Measurements from ENCODE around the gene CASP12.

CASP12 gene

DNA sequence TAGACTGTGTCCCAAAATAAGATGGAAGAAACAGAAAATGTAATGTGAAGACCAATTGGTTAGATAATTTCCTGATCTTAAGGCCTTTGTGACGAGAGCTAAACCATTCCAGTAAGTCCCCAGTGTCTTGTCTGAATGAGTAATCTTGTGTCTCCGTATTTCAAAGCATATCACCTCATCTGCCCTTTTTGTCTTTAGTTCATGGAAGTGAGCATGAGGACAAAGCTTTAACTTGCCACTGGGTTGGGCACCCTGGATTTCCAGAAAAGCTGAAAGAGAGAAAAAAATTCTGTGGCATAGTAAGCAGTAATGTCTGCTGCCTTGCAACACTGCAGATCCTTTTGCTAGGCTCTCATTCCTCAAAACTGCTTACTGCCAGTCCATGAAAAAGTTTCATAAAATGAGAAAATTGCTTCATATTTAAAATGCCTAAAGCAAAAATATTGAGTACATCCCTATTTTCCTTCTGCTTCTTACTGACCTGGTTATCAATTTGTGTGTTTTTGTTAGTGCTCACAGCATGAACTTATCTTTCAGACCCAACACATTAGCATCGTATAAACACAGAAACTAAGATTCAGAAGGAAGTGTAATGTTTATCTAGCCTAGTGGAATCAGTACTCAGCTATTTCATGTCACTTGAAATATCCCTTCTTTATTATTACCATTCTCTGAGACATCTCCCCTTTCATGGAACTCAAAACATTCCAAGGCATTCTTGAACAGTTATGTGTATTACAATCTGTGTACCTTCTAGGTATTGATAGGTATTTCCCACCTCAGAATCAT, 5.3 kb downstream of the CASP12 start:
- peak; percentile 5 for DNase-seq (ENCODE audit: low read depth)

DNA sequence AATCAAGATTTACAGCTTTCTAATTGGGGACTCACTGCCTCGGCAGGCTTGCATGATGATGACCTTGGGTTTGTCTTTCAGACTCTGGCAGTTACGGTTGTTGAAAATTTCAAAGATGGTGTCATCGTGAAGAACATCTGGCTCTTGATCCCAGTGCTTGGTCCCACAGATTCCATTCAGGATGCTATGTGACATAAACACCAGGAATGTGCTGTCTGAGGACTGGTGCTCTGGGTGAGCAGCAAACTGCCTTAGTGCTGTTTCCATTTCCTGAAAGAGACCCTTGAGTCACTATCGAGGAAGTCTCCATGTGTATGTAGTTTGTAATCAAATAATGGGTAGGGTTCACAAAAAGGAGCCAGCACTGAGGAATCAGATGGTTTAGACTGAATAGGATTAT, 7.1 kb downstream of the CASP12 start:
- DNase-seq (ENCODE audit: low read depth), result no peak

DNA sequence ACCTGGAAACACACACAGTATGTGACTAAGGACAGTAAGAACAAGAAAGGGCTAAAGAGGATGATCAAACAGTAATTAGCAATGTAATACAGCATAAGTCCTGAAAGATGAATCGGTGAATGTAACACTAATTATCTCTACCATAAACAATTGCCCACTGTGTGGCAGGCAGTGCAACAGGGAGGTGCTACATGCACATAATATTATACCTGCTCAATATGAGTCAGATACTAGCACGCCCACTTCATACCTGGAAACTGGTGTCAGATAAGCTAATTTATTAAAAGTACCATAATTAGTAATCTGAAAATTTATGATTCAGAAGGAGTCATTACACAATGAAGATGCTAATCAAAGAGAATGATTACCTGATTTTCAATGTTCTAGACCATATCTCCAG, 14.9 kb downstream of the CASP12 start:
- no peak for DNase-seq (ENCODE audit: low read depth)

DNA sequence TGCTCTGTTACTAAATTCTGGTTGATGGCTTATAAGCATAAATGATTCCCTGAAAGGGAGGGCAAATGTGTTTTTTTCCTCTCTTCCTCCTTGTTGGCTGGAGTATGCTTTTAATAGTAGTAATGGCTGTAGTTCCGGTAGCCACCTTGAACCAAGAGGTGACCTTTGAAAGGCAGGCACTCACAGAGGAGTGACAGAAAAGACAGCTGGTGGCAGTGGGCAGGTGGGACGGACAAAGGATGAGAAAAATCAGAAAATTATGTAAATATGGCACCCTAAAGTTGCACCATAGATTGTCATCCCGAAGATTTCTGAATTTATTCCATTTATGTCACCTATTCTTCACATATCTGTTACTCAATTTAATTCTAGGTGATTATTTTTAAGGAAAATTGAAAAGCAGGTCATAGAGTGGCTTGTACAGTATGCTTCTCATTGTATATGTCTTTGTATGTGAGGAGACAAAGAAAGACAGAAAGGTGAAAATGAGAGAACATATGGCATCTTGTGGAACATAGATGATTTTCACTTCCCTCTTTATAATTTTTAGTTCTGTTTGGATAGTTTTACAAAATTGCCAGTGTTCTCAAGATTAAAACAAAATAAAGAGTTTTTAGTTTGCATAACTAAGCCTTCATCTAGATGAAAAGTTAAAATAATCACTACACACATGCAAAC, 17.0 kb downstream of the CASP12 start:
- no peak for DNase-seq (ENCODE audit: low read depth)

DNA sequence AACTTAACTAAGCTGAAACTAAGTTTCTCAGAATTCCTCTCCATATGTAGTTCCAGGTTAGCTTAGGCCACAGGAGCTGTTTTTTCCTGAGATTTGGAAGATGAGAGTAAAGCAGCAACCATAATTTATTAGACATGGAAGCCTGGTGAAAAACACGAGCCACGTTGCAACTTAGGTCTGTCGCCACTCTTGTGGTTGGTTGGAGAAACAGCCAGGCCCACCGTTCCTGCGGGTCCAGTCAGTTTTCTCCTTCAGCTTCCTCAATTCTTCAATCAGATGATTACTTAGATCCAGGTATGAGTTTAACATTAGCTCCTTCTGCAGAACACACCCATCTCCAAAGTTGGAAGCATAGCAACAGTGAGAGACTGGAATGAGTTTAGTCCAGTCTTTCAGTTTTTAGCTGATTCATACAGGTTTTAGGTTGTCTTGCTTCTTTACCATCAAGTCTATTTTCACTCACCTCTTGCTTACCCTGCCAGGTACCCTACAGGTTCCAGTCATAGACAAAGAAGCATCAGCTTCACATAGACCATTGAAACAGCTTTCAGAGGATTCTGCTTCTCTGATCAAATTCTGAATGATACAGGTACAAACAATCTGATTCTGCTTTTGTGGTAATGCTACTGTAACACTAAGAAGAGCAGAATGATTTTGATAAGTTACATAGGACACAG, 18.6 kb downstream of the CASP12 start:
- DNase-seq (ENCODE audit: low read depth), result no peak

DNA sequence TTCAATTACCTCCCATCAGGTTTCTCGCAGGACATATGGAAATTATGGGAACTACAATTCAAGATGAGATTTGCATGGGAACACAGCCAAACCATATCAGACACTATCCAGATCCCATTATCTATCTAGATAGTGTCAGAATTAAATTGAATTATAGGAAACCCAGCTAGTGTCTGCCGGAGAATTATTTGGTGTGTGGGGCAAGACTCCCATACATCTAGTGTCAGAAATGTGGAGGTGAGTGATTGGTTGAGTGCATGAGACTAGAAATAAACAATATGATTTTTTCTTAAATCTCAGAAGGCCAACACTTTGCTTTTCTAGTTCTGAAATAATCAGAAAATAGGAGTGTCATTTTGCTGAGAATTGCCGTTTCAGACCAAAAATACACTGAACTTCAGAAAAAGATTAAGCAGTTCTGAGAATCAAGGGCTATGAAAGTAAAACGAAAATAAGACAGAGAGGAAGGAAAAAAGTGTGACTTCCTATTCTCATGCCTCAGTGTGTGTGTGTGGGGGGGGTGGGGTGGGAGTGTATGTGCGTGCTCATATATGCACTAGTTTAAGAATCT, 21.3 kb downstream of the CASP12 start:
- DNase-seq (ENCODE audit: low read depth), result no peak

DNA sequence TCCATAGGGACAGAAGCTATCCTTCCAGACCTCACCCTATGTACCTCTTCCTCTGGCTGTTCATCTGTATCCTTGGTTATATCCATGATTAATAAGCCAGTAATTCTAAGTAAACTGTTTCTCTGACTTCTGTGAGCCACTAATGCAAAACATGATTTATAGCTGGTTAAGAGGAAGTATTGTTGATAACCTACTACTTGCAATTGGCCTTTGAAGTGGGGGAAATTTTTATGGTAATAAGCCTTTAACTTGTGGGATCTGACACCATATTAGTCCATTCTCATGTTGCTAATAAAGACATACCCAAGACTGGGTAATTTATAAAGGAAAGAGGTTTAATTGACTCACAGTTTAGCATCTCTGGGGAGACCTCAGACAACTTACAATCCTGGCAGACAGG, 21.9 kb downstream of the CASP12 start:
- no peak for DNase-seq (ENCODE audit: low read depth)

DNA sequence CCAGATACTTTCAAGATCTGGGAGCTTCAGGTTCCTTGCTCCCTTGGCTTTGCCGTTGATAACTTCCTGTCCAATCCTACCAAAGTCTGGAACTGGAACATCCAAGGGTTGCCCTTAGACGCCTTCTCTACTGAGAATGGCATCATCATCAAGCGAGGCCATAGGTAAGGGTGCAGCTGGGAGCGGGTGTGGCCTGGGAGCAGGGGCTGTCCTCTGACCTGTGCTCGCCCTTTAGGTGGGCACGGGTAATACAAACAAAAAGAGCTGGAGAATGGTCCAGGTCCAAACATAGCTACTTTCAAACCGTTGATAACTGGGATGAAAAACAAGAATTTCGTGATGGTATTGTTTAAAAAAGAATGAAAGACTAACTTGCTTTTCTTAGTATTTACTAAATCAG, 25.0 kb downstream of the CASP12 start:
- no peak for DNase-seq (ENCODE audit: low read depth)

DNA sequence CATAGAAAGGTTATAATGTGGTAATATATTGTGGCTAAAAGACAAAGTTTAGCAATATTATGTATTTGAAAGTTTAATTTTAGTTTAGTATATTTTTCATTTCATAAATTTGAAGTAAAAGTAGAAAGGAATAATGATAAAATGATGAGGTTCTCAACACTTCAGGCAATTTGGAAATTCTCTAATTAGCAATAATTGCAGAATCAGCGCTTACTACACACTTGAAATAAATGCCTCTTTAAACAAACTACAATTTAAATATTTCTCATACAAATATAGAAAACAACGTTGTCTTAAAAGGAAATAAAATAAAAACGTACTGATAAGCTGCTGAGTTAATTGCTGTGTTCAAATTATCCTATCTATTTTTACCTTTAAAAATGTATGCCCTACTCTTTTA, 25.9 kb downstream of the CASP12 start:
- DNase-seq (ENCODE audit: low read depth), result no peak

DNA sequence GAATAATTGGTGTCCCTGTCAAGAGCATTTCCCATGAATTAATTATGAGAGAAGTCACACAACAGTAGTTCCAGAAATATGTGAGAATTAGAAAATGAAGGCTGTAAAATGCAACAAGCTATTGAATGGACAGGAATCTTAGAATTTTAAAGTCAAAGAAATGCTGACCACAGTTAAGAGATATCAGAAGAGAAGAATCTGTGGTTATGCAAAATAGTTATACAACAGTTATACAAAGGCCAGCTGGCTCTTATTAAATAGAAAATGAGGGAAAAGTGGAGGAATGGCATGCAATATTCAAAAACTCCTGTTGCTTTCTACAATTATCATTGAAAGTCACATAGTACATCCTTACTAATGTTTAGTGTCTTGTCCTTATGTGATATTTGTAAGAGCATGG, 27.4 kb downstream of the CASP12 start:
- DNase-seq (ENCODE audit: low read depth), result no peak

DNA sequence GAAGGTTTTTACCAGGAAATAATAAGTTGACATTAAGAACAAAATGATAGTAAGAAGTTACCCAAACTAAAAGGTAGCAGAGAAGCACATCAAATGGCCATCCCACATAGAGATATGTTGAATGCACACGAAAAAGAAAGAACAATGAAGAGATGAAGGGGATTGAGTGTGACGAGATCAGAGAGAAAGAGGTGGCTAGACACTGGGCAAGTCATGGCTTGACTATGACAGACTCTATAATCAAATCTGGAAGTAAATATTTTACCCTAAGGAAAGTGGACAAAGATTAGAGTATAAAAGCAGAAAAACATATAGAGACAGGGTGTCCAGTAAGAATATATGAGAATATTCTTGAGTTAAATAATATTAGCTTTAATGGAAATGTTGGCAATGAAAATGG, 31.4 kb downstream of the CASP12 start:
- DNase-seq (ENCODE audit: low read depth), result no peak

DNA sequence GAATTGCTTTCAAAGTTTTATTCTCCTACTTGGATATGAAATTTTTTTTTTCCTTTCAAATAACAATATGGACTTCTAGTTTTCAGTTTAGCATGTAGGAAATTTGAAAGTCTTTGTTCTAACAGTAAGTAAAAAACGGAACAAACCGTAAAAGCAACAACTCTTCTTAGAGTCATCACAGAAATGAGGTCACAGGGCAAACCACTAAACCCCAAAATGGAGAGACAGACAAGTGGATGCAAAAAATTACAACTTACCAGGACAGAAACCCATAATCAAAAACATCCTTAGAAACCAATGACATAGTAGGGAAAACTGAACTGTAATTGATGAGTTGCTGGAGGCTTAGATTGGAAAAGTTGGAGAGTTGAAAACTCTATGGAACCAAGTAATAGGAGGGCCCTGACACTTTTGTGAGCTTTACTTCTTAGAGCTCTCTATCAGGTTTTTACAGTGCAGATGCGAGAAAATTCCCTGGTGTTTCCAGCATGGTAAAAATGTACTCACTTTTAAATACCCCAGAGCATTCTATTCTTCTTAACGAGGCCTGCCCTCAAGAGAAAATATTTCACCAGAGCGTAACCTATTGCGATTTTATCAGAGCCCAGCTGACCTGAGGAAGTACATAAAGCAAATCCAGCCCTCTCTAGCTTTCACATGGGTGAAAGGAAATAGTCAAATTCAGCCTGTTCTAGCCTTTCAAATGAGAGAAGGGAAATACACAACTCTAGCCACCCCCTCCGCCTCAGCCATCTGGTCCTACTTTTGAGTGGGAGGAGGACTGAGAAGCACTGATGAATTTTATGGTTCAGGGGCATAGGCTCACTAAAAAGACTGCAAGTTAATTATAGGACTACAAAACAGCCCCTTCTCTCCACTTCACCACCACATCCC, 39.1 kb downstream of the CASP12 start:
- DNase-seq (ENCODE audit: low read depth), result no peak

DNA sequence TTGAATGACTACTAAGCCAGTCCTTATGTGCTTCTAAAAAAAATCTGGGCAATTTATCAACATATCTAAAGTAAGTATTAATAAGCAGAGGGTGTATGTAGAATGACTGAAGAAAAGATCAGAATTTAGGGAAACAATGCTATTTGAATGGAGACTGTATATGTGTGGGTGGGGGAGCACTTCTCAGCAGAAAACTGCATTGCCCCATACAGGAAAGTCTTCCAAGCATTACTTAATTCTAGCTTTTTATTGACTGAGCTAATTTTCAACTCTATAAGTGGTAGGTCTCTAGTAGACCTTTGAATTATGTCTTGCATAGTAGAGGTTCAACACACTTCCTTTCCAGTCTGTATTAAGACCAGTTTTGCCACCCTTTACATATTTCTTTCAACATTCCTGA, 41.7 kb downstream of the CASP12 start:
- DNase-seq (ENCODE audit: low read depth), result no peak

DNA sequence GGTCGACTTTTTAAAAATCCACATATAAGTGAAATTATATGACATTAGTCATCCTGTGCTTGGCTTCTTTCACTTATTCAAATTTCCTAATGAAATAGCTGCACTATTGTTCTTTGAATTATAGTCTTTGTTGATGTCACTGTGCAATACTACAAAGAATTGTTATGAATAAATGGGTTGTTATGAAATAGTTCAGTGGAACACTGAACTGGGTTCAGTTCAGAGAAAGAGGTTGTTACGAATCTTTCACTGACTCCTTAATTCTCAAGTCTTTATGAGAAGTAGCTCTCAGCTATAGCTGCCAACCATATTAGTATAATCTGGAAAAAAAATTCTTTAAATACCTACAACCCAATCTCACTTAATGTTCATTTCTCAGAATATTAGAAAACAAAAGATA, 42.3 kb downstream of the CASP12 start:
- DNase-seq (ENCODE audit: low read depth), result no peak

DNA sequence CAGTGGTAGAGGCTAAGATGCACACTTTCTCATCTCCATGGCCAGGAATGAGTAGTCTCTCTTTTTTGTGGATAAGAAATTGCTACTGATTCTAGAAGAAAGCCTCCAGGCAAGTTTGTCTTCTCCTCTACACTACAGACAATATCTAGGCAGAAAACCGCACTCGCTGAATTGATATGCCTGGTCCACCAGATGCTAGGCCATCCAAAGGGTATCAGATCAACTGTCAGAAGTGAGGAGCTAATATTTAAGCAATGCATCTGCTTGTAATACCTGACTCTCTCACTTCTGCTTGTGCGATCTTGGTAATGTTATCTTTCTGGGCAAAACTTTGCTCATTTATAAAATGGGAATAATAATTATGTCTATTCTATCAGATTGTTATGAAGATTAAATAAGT, 45.0 kb downstream of the CASP12 start:
- DNase-seq (ENCODE audit: low read depth), result no peak

DNA sequence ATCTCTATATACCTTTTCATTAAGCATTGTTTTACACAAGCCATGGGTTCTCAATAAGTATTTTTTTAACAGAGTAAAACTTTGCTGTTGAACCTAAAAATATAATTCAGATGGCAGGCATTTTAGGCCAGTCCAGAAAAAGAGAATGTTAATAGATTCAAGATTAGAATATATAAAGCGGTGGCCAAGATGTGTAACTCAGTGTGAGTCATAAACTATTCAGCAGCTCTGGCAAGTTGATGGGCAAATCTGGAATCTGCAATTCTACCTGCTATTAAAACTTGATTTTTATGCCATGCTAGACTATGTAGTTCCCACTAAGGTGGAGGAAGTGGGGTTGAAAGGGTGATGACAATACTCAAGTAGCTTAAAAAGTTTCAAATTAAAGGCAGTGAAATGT, 45.4 kb downstream of the CASP12 start:
- no peak for DNase-seq (ENCODE audit: low read depth)

DNA sequence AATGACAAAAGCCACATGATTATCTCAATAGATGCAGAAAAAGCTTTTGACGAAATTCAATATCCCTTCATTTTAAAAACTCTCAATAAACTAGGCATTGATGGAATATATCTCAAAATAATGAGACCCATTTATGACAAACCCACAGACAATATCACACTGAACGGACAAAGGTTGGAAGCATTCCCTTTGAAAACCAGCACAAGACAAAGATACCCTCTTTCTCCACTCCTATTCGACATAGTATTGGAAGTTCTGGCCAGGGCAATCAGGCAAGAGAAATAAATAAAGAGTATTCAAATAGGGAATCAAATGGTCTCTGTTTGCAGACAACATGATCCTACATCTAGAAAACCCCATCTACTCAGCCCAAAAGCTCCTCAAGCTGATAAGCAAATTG, 52.0 kb downstream of the CASP12 start:
- no peak for DNase-seq (ENCODE audit: low read depth)

DNA sequence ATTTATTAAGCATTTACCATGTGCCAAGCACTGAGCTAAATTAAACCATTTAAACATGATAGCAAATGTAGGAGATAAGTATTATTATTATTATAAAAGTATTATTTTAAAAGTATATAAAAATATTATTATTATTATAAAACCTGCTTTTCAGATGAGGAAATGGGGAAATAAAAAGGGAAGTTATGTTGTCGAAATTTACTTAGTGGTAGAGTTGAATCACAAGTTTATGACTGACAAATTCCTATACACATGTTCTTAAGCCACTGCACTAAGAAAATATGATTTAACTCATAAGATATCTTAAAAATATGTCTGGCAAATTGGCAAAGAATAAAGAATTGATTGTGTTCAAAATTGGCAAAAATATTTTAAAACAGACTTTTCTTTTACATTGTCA, 53.8 kb downstream of the CASP12 start:
- DNase-seq (ENCODE audit: low read depth), result no peak

DNA sequence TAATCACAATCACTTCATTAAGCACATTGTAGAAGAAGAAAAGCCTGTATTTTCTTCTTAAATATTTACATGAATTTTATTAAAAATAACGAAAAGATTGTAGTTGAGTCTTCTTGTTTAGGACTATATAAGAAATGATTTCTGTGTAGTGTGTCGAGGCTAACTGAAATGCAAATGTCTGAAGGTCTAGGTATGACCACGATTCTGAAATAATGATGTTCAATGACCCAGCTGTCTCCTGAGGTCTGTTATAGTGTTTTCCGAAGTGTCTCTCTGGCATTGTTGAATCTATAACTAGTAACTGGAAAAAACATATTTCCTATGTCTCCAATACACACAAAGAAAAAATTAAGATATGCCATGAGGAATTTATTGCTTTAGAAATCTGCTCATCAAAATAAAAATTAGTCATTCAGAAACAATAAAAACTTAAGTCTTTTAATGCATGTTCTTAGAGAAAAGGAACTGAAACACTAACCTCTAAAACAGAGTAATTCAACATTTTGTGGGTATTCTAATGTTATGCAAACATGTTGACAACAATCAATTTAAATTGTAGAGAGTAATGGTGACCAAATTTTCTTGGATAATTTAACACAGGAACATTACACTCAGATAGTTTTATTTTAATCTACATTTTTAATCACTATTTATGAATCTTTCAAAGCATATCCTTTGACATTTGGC, 55.0 kb downstream of the CASP12 start:
- DNase-seq (ENCODE audit: low read depth), result no peak

DNA sequence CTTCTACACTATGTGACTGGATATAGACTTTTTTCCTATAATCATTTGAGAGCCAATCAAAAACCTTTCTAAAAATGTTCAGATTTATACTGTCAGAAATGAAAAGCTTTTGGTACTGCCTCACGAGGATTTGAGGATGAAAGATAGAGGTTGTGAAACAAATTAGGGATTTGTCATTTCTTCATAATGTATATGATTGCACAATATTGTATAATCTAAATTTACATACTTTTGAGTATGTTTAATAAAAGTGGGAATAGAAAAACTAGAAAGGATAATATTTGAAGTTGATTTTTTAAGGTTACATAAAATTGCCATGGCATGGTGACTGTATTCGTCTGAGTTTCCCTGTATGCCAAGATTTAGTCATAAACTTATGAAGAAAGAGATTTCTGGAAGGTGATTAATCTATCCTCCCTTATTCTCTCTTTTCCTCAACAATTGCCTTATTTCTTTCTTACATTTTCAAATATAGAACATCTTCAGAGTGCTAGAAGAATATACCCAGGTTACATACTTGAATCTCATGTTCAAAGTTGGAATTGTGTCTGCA, 56.2 kb downstream of the CASP12 start:
- DNase-seq (ENCODE audit: low read depth), result no peak

DNA sequence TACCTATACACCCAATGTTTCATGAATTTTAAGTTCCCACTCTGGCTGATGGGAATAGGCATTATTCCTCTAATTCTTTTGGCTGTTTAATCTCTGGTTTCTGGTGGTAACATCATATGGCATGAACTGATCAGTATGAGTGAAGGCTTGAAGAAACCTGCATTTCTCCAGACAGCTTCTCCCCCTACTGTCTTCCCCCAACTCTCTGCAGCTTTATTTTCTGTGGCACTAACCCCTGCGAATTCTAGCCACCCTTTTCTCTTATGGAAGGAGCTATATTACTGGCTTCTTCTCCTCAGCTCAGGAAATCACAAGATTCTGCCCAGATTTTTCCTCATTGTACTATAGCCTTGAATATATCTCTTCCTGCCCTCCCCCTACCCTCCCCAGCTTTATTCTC, 57.1 kb downstream of the CASP12 start:
- no peak for DNase-seq (ENCODE audit: low read depth)
